Nucleus accumbens (tissue), 56 donors: ENCODE measurements around the gene PSPH.
"Not testable (repeated sequence)": the region's sequence is repeated elsewhere in the genome, so short reads cannot be mapped to it uniquely, and the experiment has no call there.

Source experiments
- DNase-seq, 56 donors: peaks; one replicate each; lab custom pipeline; 2025; lab: John Stamatoyannopoulos, UW

PSPH gene

GRCh38 chr7:56051339-56052191 is at the start of gene PSPH, which contains the start of gene CCT6A:
TSS of gene PSPH (minus strand) at chr7:56051444. CDS start at chr7:56021212, 30,232 bp downstream.
TSS of gene CCT6A (plus strand) at chr7:56051765. CDS start at chr7:56051849, 84 bp downstream.
- DNase-seq: peak; percentile 65 to 99 (median 96)

- no peak for DNase-seq
These were observed 48.4 kb upstream of the PSPH start for GRCh38 chr7:56099653-56100052.

DNA sequence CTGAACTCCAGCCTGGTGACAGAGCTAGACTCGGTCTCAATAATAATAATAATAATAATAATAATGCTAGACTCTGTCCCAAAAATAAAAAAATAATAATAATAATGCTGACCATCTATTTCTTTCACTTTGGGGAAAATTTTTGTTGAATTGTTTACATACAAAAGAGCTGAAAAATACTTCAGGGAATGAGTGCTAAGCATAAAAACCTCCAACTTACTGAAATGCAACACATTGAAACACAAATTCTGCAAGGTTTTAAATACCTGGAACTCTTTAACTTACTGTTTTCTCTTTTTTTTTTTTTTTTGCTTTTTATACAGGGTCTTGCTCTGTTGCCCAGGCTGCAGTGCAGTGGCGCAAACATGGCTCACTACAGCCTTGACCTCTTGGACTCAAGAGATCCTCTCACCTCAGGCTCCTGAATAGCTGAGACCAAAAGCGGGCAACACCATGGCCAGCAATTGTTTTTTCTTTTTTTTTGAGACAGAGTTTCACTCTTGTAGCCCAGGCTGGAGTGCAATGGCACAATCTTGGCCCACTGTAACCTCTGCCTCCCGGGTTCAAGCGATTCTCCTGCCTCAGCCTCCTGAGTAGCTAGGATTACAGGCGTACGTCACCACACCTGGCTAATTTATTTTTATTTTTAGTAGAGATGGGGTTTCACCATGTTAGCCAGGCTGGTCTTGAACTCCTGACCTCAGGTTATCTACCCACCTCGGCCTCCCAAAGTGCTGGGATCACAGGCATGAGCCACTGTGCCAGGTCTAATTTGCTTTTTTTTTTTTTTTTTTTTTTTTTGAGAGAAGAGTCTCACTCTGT is 47.2 kb upstream of the PSPH start:
- DNase-seq: not testable (repeated sequence)

GRCh38 chr7:56097700-56098099 is 46.5 kb upstream of the PSPH start:
- no peak for DNase-seq

GRCh38 chr7:56092789-56093531 is 41.7 kb upstream of the PSPH start, which contains the start of gene PHKG1:
TSS of gene PHKG1 (minus strand) at chr7:56092952. CDS start at chr7:56088941, 4,011 bp downstream.
- peak in 54 of 56 donors; percentile 10 to 86 (median 67) for DNase-seq

DNA sequence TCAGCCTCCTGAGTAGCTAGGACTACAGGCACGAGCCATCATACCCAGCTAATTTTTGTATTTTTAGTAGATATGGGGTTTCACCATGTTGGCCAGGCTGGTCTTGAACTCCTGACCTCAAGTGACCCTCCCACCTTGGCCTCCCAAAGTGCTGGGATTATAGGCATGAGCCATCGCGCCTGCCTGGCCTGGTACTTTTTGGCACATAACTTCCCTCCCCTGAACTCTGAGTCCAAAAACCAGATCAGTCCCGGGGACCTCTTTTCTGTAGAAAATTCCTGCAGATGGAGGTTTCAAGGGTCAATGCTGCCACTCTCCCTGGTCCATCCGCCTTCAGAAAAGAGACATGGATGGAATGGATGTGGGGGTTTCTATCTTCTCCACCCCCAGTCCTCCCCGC is 41.1 kb upstream of the PSPH start:
- not testable (repeated sequence) for DNase-seq

DNA sequence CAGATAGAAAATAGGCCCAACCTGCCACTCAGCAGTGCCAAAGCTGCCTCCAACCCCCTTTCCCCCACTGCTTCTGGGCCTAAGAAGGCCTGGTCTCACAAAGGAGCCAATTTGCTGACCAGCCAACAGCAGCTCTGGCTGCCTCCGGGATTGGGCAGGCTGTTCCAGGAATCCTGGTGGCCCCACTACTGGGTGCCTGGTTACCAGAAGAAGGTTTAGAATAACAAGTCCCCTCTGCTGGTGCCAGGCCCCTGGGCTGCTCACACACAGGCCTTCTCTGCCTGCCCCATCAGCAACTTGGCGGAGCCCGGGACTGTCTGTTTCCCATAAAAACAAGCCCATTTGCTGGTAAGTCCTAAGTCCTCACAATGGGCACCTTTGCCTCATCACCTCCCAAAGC is 40.3 kb upstream of the PSPH start:
- peak in 51 of 56 donors; percentile 9 to 88 (median 54) for DNase-seq

GRCh38 chr7:56087445-56087844 is 36.2 kb upstream of the PSPH start:
- no peak for DNase-seq

DNA sequence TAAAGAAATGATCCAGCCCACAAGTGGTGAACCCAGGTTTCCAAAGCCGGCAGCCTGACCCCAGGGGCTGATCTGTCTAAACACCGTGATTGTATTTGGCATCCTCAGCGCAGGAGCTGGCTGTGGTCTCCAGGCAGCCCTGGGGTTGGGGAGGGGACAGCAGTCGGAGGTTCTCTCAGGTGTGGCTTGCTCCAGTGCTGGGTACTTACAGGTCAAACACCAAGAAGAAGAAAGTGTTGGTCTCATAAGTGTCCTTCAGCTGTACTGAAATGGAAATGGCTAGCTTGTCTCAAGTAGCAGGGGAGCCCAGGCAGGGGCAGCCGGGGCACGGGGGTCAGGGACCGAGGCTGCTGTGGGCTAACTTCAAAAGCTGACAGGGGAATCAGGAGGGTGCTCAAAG is 35.5 kb upstream of the PSPH start:
- no peak for DNase-seq

- DNase-seq: peak in 41 of 56 donors; percentile 4 to 78 (median 36)
These were observed 32.0 kb upstream of the PSPH start for GRCh38 chr7:56083150-56083785.

- DNase-seq: no peak
These were observed 30.5 kb upstream of the PSPH start for GRCh38 chr7:56081626-56082340.

DNA sequence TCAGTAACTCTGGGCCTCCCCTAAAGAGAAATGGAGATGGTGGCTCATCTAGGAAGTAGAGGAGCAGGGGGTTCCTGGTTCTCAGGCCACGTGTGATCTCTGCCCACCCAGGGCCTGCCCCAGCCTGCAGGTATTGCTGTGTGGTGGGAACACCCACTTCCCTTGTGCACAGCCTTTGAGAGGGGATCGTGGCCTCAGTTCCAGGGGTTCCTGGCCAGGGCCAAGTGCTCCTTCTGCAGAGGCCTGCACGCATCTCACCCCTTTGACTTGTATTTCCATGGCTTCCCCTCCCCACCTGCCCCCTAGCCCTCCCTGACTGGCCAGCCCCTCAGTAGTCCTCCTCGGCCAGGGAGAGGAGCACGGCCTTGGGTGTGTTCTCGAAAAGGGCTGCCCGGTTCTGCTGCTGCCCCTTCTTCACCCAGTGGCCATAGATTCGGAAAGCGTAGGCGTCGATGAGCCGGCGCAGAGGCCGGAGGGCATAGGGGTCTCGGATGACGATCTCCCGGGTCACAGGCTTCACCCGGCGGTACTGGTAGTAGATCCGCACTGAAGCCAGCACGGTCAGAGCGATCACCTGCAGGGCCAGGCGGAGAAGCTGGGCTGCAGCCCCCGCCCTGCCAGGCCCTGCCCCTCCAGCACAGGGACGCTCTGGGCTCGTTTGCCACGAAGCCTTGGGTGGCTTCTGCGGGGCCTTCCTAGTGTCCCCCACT is 29.6 kb upstream of the PSPH start:
- not testable (repeated sequence) for DNase-seq

GRCh38 chr7:56079450-56080185 is 28.4 kb upstream of the PSPH start:
- peak in 55 of 56 donors; percentile 15 to 88 (median 68) for DNase-seq

DNA sequence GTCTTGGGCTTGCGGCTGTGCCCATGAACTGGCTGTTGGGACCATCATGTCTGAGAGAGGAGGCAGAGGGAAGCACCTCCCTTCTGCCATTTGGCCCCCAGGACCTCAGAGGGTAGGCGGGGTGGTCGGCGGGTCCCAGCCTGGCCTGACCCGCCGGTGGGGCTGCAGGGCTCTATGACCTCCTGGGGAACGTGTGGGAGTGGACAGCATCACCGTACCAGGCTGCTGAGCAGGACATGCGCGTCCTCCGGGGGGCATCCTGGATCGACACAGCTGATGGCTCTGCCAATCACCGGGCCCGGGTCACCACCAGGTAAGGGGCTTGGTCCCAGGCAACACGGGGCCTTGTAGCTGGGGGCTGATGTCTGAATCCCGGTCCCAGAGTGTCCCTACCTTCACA is 27.0 kb upstream of the PSPH start:
- no peak for DNase-seq

DNA sequence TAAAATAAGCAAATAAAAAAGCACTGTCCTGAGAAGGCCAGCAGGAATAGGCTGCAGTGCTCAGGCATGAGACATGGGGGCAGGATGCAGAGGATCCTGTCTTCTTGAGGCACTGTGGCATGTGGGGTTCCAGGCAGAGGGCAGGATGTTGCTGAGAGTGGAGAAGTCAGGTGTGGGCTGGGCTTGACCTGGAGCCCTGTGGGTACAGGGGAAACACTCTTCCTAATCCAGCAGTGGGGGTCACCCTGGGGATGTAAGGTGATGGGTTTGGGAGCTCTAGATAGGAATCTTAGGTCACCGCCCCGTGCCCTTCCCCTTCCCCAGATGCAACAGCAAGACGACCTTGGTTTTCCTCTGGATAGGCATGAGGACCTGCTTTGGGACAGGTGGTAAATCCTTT is 26.4 kb upstream of the PSPH start:
- no peak for DNase-seq

DNA sequence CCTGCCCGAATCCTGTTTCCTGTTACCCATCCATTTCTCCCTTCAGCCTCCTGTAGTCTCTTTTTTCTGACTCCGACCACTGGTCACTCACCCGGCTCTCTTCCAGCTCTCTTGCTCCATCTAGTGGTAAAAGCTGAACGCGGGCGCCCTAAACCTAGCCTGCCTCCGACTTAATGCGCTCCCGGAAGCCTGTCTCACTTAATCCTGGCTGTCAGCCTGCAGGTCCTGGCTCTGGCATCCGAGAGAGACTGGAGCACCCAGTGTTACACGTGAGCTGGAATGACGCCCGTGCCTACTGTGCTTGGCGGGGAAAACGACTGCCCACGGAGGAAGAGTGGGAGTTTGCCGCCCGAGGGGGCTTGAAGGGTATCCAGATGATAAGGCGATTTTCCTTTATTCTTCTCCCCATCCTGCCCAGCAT is 23.1 kb upstream of the PSPH start:
- peak in 53 of 56 donors; percentile 14 to 85 (median 58) for DNase-seq

- not testable (repeated sequence) for DNase-seq
These were observed 15.1 kb upstream of the PSPH start for GRCh38 chr7:56066376-56066775.
